Subcutaneous adipose tissue (tissue), 4 donors: ENCODE measurements around the gene UBAP1L. TPM values are rescaled to one million over a fixed set of nuclear protein-coding genes. Genes with fewer than 3 reads are reported as not detected.

Source experiments
- CTCF ChIP-seq: fragments of 450-650 bp; IDR thresholded peaks from one replicate; pipeline ENCODE4 v1.5.1; 2016; ENCODE audit warnings: low read depth, mild to moderate bottlenecking, control low read depth, antibody characterized with exemption, moderate library complexity
- total RNA-seq, 4 donors: library from RNA; depleted of rRNA; stranded (reverse); fragments of >200 nt; gene quantifications; one replicate each; pipeline ENCODE4 v1.1.0, GENCODE V29; 2016

The UBAP1L gene
- total RNA-seq, result 1 to 10 TPM; 1.3 to 5.7 (median 3.1) TPM

GRCh38 chr15:65115086-65115485, at the start of gene UBAP1L:
Gene UBAP1L, minus strand, starts transcription at chr15:65115200. Its CDS starts 8,985 bp downstream, at chr15:65106215.
- no peak for TF ChIP-seq CTCF

DNA sequence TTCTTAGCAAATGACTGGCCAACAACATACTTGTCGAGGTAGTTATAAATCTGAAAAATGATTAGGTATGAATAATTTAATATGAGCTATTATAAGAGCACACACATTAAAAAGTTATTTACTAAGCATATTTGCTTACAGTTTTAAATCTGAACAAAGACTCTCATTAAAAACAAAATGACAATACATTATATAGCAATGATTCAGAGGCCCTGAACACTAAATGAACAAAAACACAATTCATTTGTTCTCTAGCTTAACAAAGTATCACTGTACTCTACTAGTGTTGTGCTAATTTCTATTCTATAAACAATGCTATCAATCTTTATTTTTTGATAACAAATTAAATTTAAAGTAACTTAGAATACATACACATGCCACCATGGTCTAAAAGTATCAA, 49.1 kb upstream of the UBAP1L start:
- no peak for TF ChIP-seq CTCF

DNA sequence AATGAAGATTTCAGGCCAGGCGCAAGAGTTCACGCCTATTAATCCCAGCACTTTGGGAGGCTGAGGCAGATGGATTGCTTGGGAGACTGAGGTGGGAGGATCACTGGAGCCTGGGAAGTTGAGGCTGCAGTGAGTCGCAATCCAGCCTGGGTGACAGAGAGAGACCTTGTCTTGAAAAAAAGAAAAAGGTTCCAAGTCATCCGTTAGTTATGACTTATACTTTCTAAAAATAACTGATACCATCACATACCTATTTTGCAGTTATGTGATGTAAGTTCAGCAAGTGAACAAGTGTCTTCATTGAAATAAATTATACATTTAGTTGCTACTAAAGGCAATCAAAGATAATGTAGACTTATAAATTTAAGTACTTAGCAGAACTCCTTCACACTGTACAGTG, 48.0 kb upstream of the UBAP1L start:
- TF ChIP-seq CTCF, result no peak

- TF ChIP-seq CTCF, result no peak
These were observed 41.7 kb upstream of the UBAP1L start for GRCh38 chr15:65156692-65157091.

GRCh38 chr15:65154720-65155119, 39.7 kb upstream of the UBAP1L start:
- no peak for TF ChIP-seq CTCF

- no peak for TF ChIP-seq CTCF
These were observed 32.9 kb upstream of the UBAP1L start for GRCh38 chr15:65147902-65148301.

DNA sequence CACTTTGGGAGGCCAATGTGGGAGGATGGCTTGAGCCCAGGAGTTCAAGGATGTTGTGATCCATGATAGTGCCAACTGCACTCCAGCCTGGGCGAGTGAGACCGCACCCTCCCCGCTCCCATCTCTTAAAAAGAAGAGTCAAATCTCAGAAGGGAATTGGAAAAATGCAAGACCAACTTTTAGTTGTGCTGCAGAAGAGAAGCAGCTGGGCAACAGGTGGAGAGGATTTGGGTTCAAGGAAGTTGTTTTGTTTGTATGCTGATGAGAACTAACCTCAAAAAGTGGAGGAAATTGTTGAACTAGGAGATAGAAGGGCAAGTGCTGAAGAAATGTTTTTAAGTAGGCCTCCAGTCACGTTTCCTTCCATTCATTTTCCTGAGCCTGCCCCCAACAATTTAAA, 31.4 kb upstream of the UBAP1L start:
- no peak for TF ChIP-seq CTCF
